Measurements from ENCODE around the gene SRMS. TPM values are rescaled to one million over a fixed set of nuclear protein-coding genes. Genes with fewer than 3 reads are reported as not detected.

SRMS gene
- total RNA-seq, 1 experiment from 2014 or later, result 0.79 TPM

DNA sequence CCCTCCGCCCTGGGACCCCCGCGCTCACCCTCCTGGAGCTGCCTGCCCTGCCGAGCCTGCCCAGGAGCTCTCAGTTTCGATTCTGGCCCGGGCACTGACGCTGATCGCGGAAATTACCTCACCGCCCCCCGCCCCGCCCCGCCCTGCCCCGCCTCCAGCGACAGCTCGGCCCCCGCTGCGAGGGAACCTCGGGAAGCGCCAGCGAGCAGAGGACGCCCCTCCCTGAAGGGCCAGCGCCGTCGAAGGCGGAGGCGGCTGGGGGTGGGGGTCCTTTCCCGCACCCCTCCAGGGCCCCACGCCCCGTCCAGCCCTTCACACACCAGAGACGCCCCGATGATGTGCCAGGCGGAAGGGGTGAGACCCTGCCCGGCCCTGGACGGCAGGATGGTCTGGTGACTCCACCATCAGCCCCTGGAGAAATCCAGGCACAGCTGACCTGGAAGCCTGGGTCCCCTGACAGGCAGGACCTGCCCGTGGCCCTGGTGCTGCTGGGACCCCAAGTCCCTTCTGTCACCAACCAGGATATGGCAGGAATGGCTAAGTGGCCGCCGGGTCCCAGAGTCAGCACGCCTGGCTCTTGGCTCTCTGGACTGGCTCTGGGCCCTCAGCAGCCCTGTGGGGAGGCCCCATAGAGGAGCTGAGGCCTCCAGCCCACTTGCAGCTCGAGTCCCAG lies 26.7 kb upstream of the SRMS start, which contains the start of gene HELZ2:
TSS of gene HELZ2 (minus strand) at position 84 of the 673 bp plus-strand sequence. CDS start 1,854 bp downstream, outside the sequence.
- H3K36me3 Mint-ChIP-seq (ENCODE audit: insufficient read depth in 1 of 3, low read depth in 3 of 3), result no peaks in the 10 kb centered on the region
- WGBS (ENCODE audit: extremely low coverage, insufficient read length, low lambda C conversion rate), result no CpG with 5 or more reads among the region's 40 CpGs
- peak; percentile 80 for DNase-seq
- H3K9me3 ChIP-seq (ENCODE audit: control insufficient read depth, low read depth, low read length), result no peaks in the 10 kb centered on the region
- no peak within 1 kb of the TSS for H3K18ac ChIP-seq (ENCODE audit: insufficient read length, low read depth, low read length)
- H3K27me3 ChIP-seq (ENCODE audit: insufficient read depth, low read length), result no peaks in the 10 kb centered on the region
- H3K23me2 ChIP-seq (ENCODE audit: insufficient read length, low read depth, low read length, poor library complexity, severe bottlenecking), result peaks cover 4% of the 10 kb centered on the region
- no peak within 1 kb of the TSS for H4K5ac ChIP-seq (ENCODE audit: insufficient read length, low read depth, low read length)
- H4K8ac ChIP-seq (replicated peaks; ENCODE audit: insufficient read length, low read depth, low read length), result no peak within 1 kb of the TSS
- TF ChIP-seq, protein P1, sequence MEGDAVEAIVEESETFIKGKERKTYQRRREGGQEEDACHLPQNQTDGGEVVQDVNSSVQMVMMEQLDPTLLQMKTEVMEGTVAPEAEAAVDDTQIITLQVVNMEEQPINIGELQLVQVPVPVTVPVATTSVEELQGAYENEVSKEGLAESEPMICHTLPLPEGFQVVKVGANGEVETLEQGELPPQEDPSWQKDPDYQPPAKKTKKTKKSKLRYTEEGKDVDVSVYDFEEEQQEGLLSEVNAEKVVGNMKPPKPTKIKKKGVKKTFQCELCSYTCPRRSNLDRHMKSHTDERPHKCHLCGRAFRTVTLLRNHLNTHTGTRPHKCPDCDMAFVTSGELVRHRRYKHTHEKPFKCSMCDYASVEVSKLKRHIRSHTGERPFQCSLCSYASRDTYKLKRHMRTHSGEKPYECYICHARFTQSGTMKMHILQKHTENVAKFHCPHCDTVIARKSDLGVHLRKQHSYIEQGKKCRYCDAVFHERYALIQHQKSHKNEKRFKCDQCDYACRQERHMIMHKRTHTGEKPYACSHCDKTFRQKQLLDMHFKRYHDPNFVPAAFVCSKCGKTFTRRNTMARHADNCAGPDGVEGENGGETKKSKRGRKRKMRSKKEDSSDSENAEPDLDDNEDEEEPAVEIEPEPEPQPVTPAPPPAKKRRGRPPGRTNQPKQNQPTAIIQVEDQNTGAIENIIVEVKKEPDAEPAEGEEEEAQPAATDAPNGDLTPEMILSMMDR (conservative IDR thresholded peaks at IDR 0.05), result no peak
- no peak within 1 kb of the TSS for H2BK5ac ChIP-seq (ENCODE audit: insufficient read length, low read length)
- H3K14ac ChIP-seq (ENCODE audit: insufficient read depth, low read length), result peak within 1 kb of the TSS; percentile 71; the same call in 1 of the 2 replicates
- H3K9ac ChIP-seq (ENCODE audit: extremely low read depth, insufficient read length, low read length), result peak within 1 kb of the TSS; percentile 48
- no peaks in the 10 kb centered on the region for H3K4me1 ChIP-seq (ENCODE audit: insufficient read depth, low read length)
- no peak within 1 kb of the TSS for H2AFZ ChIP-seq (ENCODE audit: low read length)
- H3K27ac ChIP-seq (ENCODE audit: insufficient read length, low read depth, low read length), result no peak within 1 kb of the TSS
- H3K79me1 ChIP-seq (ENCODE audit: insufficient read depth, low read depth, low read length, poor library complexity, severe bottlenecking), result no peaks in the 10 kb centered on the region
- no peak within 1 kb of the TSS for H3K27ac Mint-ChIP-seq
- H4K20me1 ChIP-seq (ENCODE audit: control insufficient read depth, insufficient read depth, insufficient read length), result no peaks in the 10 kb centered on the region
- H3T11ph ChIP-seq (ENCODE audit: low read length), result no peak within 1 kb of the TSS
- no peaks in the 10 kb centered on the region for H3K9me3 Mint-ChIP-seq
- no peak within 1 kb of the TSS for H2BK120ac ChIP-seq (ENCODE audit: low read depth, low read length, poor library complexity, severe bottlenecking)
- peak within 1 kb of the TSS; percentile 72 for H3K4me2 ChIP-seq (ENCODE audit: insufficient read depth, insufficient read length, low read length)
- no peak within 1 kb of the TSS for H2AK5ac ChIP-seq (ENCODE audit: insufficient read length, low read length)
- no peaks in the 10 kb centered on the region for H3K79me2 ChIP-seq (ENCODE audit: insufficient read depth, low read length)
- no peak within 1 kb of the TSS for H2BK12ac ChIP-seq (ENCODE audit: insufficient read length, low read depth, low read length)
- no peak within 1 kb of the TSS for H3K56ac ChIP-seq (ENCODE audit: insufficient read length, low read depth, low read length)
- no peak within 1 kb of the TSS for H4K91ac ChIP-seq (ENCODE audit: insufficient read length, low read depth, low read length)
- peak within 1 kb of the TSS; percentile 73 to 87 for H3K4me3 Mint-ChIP-seq
- H3K23ac ChIP-seq (ENCODE audit: insufficient read length, low read depth, low read length), result no peak within 1 kb of the TSS
- no peaks in the 10 kb centered on the region; the same call in 1 of the 2 replicates for H3K27me3 Mint-ChIP-seq (ENCODE audit: low read depth)
- H2BK20ac ChIP-seq (ENCODE audit: low read depth, low read length, poor library complexity, severe bottlenecking), result no peak within 1 kb of the TSS
- no peak within 1 kb of the TSS for H2BK15ac ChIP-seq (ENCODE audit: low read depth, low read length)
- H3K4ac ChIP-seq (ENCODE audit: low read depth, low read length), result no peak within 1 kb of the TSS
- H3K4me1 Mint-ChIP-seq, result peaks cover 4 to 13% of the 10 kb centered on the region in 2 experiments; a peak in 3 of 4 replicates

All from H9 (cell line).